HG03520 (cell line): ENCODE measurements around the gene KLF1.
"Not testable (repeated sequence)": the region's sequence is repeated elsewhere in the genome, so short reads cannot be mapped to it uniquely, and the experiment has no call there.

Experiments used
- ATAC-seq: cut with Tn5 transposase; IDR thresholded peaks from one replicate; pipeline ENCODE4 v1.9.1; 2021; ENCODE audit warnings: mild to moderate bottlenecking, moderate library complexity; ENCODE audit not compliant: unreplicated experiment

KLF1 gene

DNA sequence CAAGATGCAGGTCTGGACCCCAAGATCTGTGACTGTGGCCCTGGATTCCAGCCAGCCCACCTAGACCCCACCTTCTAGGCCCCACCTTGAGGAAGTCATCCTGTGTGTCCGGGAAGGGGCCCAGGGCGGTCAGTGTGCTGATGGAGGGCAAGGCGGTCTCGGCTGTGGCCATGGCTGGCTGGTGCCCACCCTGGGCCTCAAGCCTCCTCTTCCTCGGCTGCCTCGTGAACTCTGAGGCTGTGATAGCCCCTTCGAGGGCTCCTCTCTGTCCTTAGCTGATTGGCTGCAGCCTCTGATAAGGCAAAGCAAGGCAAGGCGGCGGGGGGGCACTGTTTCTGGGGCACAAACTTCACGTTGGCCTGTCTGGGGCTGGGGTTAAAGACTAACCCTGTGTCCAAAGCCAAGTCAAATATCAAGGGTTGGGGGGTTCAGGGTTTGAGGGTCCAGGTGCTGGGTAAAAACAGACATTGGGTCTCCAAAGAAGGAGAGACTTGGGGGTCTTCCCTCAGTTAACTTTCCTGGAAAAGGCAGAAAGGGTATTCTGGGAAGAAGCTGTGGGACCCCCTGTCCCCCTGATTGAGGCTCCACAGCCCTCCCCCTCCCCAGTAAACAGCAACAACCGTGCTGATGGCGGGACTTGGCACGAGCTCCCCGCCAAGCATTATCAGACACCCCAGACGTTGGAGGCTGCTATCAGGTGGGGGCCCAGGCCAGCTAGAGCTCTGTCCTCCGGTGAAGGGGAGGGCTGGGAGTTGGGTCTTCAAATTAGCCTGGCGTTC lies at the start of gene KLF1:
TSS of gene KLF1 (minus strand) at position 233 of the 779 bp plus-strand sequence. CDS start at position 172, 61 bp downstream.
- ATAC-seq: no peak

DNA sequence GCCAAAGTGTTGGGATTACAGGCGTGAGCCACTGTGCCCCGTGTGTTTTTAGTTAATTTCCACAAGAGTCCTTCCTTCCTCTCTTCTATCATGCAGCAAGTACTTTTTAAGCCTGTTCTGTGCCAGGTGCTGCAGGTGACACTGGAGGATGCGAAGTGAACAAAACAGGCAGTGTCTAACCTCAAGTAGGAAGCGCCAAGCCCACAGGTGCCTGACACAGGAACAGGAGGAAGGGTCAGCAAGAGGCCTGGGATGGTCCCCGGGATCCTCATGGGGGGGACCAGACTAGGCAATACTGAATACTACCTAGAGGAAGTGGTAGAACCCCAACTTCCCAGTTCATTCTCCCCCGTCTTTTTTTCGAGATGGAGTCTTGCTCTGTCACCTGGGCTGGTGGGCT lies 49.6 kb upstream of the KLF1 start:
- no peak for ATAC-seq

DNA sequence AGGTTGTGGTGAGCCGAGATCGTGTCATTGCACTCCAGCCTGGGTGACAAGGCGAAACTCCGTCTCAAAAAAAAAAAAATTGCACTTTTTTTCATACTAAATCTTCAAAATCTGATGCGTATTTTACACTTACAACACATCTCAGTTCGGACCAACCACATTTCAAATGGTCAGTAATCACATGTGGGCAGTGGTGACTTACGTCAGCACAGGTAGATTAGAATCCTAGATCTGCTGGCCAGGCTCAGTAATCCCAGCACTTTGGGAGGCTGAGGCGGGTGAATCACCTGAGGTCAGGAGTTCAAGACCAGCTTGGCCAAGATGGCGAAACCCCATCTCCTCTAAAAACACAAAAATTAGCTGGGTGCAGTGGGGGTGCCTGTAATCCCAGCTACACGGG lies 48.1 kb upstream of the KLF1 start:
- ATAC-seq: no peak

DNA sequence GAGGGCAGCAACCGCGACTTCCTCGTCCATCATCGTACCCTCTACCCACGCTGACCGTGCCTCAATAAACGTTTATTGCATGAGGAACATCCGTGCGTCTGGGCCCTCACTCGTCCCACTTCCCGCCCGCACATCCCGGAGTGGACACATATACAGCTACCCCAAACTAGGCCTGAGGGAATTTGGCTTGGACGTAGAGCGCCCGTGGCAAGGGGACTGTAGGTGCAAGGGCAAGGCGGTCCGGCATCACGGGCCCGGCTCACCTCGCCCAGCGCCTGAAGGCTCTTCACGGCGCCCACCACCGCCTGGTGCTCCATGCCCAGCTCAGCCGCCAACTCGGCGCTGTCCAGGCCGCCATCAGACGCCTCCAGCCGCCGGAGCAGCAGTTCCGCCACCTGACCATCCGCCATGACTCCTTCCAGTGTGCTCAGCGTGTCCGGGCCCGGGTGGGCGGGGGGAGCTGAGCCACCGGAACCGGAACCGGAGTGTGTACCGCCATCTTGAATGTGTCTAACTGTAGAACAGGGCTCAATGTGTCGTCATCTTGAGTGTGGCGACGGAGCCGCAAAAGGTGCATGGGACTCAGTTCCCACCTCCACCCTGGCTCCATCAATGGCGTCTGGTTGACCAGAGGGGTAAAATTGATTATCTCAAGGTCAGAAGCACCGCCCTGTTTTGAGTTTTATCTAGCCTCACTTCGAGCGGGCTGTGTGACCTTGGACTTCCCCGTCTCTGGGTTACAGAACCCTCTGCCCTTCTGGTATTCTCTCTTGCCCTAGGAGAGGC lies 46.5 kb upstream of the KLF1 start, which contains the start of gene FARSA:
TSS of gene FARSA (minus strand) at position 425 of the 786 bp plus-strand sequence. CDS start at position 410, 15 bp downstream.
- ATAC-seq: peak; percentile 31

DNA sequence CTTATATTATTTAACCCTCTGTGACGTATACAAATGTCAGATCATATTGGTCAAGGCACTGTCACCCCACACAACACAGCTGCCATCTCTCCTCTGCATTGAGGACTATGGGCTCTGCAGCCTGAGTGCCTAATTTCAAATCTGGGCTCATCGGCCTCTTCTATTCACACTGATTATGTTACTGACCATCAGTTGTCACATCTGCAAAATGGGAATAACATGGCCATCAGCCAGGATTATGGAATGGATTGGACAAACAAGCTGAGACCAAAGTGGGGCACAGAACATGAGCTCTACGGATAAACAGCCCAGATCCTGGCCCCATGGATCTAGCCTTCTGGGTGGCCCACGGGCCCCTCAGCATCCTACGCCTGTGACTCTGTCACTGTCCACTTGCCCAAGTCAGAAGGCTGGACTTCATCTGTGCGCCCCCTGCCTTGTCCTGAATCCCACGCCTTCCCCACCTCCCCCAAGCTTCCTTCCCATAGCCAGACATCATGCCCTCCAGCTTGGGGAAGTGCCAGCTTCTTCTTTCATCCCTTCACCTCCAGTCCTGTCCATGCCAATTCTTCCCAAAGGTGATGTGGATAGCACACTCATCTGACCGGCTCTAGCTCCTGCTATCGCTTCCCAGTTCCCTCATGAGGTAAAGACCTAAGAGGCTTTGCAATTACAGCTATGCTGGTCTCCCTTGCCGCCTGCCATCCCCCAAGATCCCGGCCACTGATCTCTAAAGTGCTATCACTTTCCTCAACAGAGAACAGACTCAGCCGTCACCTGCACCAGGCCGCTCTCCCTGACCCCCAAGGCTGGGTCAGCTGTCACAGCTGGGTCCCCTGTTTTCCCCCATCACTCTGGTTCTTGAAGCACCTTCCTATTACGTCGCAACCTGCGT lies 45.6 kb upstream of the KLF1 start:
- no peak for ATAC-seq

DNA sequence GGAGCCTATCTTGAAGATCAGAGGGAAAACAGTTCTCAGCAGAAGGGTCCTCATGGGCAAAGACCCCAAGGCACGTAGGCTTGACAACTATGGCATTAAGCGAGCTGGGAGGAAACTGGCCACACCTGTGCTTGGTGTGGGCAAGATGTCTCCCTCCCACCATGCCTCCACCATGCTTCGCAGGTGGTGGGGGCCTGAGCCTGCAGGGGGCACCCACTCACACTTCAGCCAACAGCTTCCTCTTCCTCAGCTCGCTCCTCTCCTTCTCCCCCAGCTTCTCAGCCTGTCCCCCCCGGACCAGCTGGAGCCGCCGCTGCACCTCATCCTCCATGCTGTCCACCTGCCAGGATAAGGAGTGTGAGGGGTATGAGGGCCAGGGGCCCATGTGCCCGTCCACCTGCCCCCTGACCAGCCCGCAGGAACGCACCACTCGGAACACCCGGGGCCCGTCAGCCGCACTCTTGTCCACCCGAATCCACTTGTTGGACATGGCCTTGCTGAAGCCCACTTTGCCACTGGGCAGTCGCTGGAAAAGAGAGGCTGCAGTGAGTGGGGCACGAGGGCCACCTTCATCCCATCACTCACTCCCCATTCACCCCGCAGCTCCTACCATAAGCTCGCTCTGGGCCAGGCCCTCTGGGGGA lies 43.1 kb upstream of the KLF1 start:
- ATAC-seq: no peak

DNA sequence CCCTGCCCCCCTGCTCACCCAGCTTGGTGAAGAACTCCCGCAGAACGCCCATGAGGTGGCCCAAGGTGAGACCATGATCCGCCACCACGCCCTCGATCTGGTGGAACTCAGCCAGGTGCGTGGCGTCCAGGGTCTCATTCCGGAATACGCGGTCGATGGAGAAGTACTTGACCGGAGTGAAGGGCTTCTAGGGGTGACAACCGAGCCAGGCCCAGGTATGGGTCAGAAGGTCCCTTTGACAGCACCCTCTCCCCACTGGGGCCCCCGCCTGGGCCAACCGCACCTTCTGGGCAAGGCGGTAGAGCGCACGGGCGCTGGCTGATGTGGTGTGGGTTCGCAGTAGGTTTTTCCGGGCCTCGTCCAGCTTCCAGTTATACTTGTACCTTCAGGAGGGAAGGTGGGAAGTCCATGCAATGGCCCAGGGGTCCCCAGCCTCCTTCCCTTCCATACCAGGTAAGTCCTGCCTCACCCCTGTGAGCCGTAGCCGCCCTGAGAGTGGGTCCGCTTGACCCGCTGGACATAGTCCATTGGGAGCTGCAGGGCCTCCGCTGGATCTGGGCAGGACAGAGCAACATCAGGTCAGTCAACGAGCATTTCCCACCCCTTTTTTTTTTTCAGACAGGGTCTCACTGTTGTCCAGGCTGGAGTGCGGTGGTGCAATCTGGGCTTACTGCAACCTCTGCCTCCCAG lies 37.8 kb upstream of the KLF1 start:
- ATAC-seq: no peak

DNA sequence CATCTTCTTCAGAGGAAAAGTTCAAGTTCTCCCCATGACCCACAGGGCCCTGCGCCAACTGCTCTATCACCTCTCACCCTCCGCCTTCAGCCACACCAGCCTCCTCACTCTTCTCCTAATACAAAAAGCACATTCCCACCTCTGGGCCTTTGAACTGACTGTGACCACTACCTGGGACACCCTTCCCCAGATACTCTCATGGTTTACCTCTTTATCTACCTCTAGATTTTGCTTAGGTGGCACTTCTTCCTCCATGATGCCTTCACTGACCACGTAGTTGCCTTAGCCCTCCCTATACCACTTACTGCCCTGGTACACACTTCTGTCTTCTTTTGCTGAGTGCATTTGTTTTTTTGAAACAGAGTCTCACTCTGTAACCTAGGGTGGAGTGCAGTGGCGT lies 36.0 kb upstream of the KLF1 start:
- no peak for ATAC-seq

DNA sequence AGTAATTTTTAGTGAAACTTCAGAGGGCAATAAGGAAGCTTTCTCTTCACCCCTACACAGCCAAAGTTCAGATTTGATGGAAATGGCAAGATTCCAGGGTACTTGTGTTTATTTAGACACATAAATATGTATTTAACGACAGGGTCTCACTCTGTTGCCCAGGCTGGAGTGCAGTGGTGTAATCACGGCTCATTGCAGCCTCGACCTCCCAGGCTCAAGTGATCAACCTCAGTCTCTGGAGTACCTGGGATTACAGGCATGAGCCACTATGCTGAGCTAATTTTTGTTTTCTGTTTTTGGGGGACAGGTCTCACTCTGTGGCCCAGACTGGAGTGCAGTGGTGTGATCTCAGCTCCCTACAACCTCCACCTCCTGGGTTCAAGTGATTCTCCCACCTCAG lies 34.0 kb upstream of the KLF1 start:
- no peak for ATAC-seq

DNA sequence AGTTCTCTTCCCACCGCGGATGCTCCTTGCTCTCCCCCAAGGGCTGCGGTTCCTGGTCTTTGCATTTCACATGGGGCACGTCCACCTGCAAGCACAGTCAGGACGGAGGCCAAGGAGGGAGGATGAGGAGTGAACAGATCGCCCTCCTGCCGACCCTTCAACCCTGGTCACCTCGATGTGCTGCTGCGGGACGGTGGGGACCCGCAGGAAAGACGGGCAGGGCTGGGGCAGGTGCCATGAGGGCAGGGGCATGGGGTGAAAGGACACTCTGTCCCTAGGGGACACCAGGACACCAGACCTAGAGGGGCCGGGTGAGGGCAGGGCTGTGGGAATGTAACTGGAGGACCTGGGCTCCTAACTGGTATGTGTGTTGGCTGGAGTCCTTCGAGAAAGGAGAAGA lies 31.3 kb upstream of the KLF1 start:
- ATAC-seq: no peak

DNA sequence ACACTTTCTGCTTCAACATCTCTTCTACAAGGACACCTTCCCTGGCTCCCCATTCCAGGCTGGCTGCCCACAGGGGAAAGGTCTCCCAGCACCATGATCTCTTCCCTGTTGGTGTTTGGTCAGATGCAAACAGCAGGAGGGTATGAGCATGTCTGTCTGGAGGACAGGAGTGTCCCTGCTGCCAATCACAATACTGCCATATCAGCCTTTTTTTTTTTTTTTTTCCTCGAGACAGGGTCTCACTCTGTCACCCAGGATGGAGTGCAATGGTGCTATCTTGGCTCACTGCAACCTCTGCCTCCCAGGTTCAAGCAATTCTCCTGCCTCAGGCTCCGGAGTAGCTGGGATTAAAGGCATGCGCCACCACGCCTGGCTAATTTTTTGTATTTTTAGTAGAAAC lies 28.9 kb upstream of the KLF1 start:
- ATAC-seq: not testable (repeated sequence)

DNA sequence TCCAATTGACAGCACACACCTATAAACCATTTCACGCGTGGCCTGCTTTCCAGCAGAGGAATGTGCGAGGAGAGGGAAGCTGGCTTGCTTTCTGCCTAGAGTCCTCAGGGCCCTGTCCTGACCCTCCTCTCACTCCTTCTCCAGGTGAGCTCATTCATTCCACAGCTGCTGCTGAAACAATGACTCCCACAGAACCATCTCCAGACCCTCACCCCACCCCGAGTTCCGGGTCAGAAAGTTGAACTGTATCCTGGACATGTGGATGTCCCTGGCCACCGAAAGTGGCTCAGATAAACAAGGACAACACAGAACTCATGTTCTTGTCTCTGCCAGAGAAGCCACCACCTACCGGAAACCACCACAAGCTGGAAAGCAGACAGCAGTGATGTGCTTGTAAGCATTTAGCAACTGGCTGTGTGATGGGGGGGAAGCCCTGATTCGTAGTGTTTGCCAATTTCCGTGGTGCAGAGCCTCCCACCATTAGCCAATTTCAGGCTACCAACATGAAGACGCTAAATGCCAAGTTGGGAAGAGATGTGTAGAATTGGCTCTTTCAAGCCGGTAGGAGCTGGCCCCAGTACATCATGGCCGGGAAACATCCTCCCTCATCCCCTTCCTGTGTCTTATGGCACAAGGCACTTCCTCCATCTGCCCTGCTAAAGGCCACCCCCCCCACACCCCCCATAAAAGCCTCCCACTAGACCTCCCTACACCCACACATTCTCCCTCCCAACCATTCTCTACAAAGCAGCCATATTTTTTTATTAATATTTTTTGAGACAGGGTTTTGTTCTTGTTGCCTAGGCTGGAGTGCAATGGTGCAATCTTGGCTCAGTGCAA lies 27.1 kb upstream of the KLF1 start:
- no peak for ATAC-seq

DNA sequence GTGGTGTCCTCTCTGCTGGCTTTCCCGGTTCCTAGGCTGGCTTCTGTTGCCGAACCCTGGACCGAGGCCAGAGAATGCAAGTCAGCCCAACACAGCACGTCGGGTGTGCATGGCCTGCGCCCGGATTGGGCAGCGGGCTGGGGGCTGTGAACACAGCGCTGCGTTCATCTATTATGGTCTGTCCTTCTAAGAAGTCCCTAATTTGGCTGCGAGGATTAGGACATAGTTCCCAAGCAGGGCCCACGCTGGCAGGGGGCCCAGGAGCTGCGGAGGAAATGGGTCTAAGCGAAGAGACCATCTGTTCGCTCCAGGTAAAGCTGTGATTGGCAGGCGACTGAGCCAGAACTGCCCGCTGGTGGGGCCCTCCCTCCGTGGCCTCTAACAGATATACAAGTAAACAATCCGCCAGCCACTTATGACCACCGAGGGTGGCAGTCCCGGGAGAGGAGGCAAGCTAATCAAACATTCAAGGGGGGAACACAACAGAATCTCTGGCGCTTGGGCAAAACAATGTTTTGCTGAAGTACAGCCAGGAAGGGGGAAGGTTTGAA lies 26.1 kb upstream of the KLF1 start:
- ATAC-seq: no peak

DNA sequence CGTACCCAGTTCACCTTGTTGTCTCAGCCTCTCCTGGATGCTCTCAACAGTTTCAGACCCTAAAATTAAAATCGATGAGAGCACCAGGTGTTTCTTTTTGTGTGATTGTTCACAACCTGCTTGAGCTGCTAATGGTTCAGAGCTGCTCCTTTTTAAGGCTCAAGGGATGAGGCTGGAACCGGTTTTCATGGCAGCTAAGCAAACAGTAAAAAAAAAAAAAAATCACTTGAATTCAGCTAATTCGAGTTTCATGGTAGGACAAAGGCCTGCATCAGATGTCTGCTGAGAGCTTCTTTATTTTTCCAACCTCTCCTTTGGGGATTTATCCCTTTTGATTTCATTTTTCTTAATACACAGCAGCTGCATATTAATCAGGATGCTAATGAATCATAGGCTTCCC lies 25.6 kb upstream of the KLF1 start:
- no peak for ATAC-seq

DNA sequence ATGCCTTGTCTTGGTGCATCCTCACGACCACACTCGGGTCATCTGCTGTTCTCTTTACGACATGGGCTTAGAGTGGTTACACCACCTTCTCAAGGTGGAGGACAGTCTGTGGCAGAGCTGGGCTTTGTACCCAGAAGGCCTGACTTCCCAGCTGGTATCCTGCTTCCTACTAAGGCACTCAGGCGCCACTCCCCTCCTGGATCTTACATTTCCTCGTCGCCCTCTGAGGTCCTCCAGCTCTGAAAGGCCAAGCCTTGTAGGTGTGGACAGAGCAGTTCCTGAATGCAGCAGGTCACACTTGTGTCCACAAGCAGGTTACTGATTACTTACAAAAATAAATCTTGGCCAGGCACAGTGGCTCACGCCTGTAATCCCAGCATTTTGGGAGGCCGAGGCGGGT lies 20.2 kb upstream of the KLF1 start:
- ATAC-seq: no peak

DNA sequence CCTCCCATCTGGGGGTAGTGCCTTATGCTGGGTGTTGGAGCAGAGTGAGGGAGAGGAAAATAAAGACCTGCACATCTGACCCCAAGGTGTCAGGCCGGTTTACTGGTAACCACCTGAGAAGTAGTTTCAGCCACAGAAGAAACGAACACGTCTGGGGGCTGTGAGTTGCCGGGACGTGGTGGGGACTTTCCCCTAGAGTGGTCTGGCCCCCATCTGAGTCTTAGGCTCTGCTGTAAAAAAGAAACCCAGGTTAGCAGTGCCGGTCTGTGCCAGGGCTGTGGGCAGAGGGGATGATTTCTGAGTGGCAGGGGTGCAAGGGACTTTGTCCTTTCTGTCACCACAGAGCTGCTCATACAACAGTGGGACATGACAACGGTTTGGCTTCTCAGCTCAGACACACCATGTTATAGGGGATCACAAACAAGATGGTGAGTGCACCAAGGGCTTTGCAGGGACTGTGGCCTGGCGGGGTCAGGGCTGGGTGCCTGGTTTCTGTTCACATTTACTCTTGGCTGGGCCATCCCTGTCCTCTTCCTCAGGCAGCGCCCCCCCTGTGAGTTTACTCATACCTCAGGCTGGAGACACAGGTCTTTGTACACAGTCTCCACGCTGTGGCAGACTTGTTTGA lies 13.0 kb upstream of the KLF1 start:
- peak; percentile 66 for ATAC-seq

DNA sequence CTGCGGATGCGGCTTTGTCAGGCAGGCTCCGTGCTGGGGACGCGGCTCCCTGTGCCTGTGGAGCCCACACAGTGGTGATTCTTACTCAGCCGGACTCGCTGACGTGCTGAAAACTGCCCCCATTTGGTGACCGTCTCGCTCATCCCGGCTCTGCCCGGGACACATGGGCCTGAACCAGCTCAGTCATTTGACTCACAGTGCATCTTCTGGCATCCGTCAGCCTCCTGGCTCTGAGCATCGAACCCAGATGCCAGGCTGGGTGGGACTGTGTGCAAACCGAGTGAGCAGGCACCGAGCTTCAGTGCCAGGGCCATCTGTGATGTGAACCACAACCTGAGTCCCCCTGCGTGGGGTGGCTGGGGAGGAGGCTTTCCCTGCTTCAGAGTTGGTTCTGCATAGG lies 9.5 kb upstream of the KLF1 start:
- ATAC-seq: no peak

DNA sequence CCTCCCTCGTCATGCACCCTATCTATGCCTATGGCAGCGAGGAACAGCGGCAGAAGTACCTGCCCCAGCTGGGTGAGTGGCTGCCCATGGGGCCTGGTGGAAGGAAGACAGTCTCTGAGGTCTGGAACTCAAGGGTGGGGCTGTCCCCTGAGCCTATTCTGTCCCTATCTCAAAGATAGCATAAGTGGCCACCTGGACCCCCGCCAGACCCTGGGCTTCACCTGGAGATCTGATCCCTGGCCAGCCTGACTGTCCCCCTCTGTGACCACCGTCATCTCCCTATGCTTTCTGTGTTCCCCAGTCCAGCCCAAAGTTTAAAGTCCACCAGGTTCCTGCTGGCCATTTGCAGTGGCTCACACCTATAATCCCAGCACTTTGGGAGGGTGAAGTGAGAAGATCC lies 6.6 kb upstream of the KLF1 start:
- no peak for ATAC-seq
